Adrenal gland (tissue), 12 donors: ENCODE measurements around the gene MEIKIN. TPM values are rescaled to one million over a fixed set of nuclear protein-coding genes. Genes with fewer than 3 reads are reported as not detected.

Source experiments
- DNase-seq, 7 donors: peaks; one replicate each; pipeline ENCODE4 v3.0.0-alpha.2; 2019 to 2020
- H3K27ac ChIP-seq, 5 donors: fragments of 200-600 bp; sonication (generic) in 4 of 5; 1 replicate in 3 of 5; 2 replicates in 2 of 5; pipeline versions ENCODE4 v1.5.1 to v1.8.0; 2016 to 2020; ENCODE audit warnings: mild to moderate bottlenecking in 1 of 5
- H3K27me3 ChIP-seq: fragments of 200-600 bp; 2 replicates; pipeline ENCODE4 v1.8.0; 2021
- H3K36me3 ChIP-seq, 2 donors: fragments of 200-600 bp; replicated peaks in 1 of 2; 1 replicate in 1 of 2; 2 replicates in 1 of 2; pipeline versions ENCODE4 v1.5.1 to v1.8.0; 2018 to 2022
- H3K4me1 ChIP-seq, 2 donors: fragments of 200-600 bp; replicated peaks in 1 of 2; 1 replicate in 1 of 2; 2 replicates in 1 of 2; pipeline versions ENCODE4 v1.5.1 to v1.8.0; 2018 to 2021
- H3K4me3 ChIP-seq, 4 donors: fragments of 200-600 bp; sonication (generic) in 3 of 4; one replicate each; pipeline ENCODE4 v1.5.1; 2016 to 2018
- H3K9me3 ChIP-seq, 3 donors: fragments of 200-600 bp; sonication (generic) in 1 of 3; replicated peaks in 1 of 3; 1 replicate in 2 of 3; 2 replicates in 1 of 3; pipeline versions ENCODE4 v1.5.1 to v1.8.0; 2016 to 2021
- POLR2A ChIP-seq, 2 donors: fragments of 450-650 bp; IDR thresholded peaks; one replicate each; pipeline ENCODE4 v1.6.1; 2017; ENCODE audit warnings: antibody characterized with exemption in 2 of 2, mild to moderate bottlenecking in 2 of 2, moderate library complexity in 1 of 2
- WGBS, 4 donors: extraction: QIAGEN DNeasy Blood & Tissue Kit in 2 of 4; methylation state at CpG; one replicate each; pipeline versions ENCODE4 v1.1.5 to v1.1.7; 2013 to 2017; 5-methylcytosine and 5-hydroxymethylcytosine counted together
- intact Hi-C, 2 donors: fragments of 100-400 bp; cut with DNase I; formaldehyde crosslinking; loops; one replicate each; pipeline versions ENCODE4 v1.14.1 to v1.15.0; 2022 to 2023
- polyA plus RNA-seq, 3 donors: library from polyadenylated mRNA; stranded (reverse); fragments of 200-250 nt in 2 of 3; fragments of 350-450 nt in 1 of 3; fragmentation: Illumina TruSeq in 1 of 3; extraction: RNeasy Lipid Tissue Mini Kit (QIAGEN cat#74804) in 1 of 3; gene quantifications; one replicate each; pipeline ENCODE4 v1.2.3, GENCODE V29; 2013 to 2014
- total RNA-seq, 9 donors: library from RNA; depleted of rRNA in 4 of 9; stranded (reverse); fragments of >200 nt in 4 of 9; fragments of 120-200 nt in 1 of 9; fragmentation: NEBNext Ultra II Directional in 1 of 9; extraction: Animal tissue kit (Norgen Biotek cat#: 25700) in 1 of 9; gene quantifications; one replicate each; pipeline versions ENCODE4 v1.1.0 to v1.2.4, GENCODE V29; 2013 to 2023
- TF ChIP-seq, protein P1 (sequence below), 6 experiments: fragments of 450-650 bp in 4 of 6; fragments of 200-600 bp in 2 of 6; sonication (generic) in 1 of 6; IDR thresholded peaks; 1 replicate in 5 of 6; 2 replicates in 1 of 6; pipeline versions ENCODE4 v1.5.1 to v1.8.0; 2016 to 2021; ENCODE audit warnings: antibody characterized with exemption in 6 of 6, mild to moderate bottlenecking in 2 of 6, moderate library complexity in 1 of 6
- donor health status: healthy with polysubstance abuse.
- donor health status: Bipolar disorder and iron deficiency.
- donor health status: DM: yes; HTN: yes; CAD: no.
- donor health status: DM: no; HTN: no; CAD: no.
- donor health status: DM: no; HTN: no; CAD: no.
- donor health status: DM: yes; HTN: yes; CAD: no.

MEIKIN gene
- total and polyA plus RNA-seq, 12 donors, result 0.11 TPM; not detected in 11

GRCh38 chr5:131943916-131944315 is 1.5 kb downstream of the MEIKIN start:
- TF ChIP-seq POLR2A (IDR thresholded peaks at IDR 0.05), result no peak
- TF ChIP-seq, protein P1, sequence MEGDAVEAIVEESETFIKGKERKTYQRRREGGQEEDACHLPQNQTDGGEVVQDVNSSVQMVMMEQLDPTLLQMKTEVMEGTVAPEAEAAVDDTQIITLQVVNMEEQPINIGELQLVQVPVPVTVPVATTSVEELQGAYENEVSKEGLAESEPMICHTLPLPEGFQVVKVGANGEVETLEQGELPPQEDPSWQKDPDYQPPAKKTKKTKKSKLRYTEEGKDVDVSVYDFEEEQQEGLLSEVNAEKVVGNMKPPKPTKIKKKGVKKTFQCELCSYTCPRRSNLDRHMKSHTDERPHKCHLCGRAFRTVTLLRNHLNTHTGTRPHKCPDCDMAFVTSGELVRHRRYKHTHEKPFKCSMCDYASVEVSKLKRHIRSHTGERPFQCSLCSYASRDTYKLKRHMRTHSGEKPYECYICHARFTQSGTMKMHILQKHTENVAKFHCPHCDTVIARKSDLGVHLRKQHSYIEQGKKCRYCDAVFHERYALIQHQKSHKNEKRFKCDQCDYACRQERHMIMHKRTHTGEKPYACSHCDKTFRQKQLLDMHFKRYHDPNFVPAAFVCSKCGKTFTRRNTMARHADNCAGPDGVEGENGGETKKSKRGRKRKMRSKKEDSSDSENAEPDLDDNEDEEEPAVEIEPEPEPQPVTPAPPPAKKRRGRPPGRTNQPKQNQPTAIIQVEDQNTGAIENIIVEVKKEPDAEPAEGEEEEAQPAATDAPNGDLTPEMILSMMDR (IDR thresholded peaks at IDR 0.05), result no peak
- no peak for DNase-seq
- Histone ChIP-seq H3K4me1 (no peaks in the 10 kb centered on the region), H3K27me3 (no peaks in the 10 kb centered on the region), H3K4me3 (no peak overlapping the region), H3K36me3 (no peaks in the 10 kb centered on the region), H3K9me3 (no peaks in the 10 kb centered on the region), H3K27ac (no peak overlapping the region)
- intact Hi-C loops, result no loop called here
- 79 to 93% (median 86%) methylated on average over 2 of the region's 2 CpGs for WGBS, 4 donors

GRCh38 chr5:131942016-131942415 is 3.4 kb downstream of the MEIKIN start:
- TF ChIP-seq, protein P1 (IDR thresholded peaks at IDR 0.05), result no peak
- no peak for TF ChIP-seq POLR2A (IDR thresholded peaks at IDR 0.05)
- Histone ChIP-seq H3K27me3 (no peaks in the 10 kb centered on the region), H3K4me3 (no peak overlapping the region), H3K27ac (no peak overlapping the region), H3K4me1 (no peaks in the 10 kb centered on the region), H3K9me3 (no peaks in the 10 kb centered on the region), H3K36me3 (no peaks in the 10 kb centered on the region)
- intact Hi-C loops, result no loop called here
- no peak for DNase-seq

DNA sequence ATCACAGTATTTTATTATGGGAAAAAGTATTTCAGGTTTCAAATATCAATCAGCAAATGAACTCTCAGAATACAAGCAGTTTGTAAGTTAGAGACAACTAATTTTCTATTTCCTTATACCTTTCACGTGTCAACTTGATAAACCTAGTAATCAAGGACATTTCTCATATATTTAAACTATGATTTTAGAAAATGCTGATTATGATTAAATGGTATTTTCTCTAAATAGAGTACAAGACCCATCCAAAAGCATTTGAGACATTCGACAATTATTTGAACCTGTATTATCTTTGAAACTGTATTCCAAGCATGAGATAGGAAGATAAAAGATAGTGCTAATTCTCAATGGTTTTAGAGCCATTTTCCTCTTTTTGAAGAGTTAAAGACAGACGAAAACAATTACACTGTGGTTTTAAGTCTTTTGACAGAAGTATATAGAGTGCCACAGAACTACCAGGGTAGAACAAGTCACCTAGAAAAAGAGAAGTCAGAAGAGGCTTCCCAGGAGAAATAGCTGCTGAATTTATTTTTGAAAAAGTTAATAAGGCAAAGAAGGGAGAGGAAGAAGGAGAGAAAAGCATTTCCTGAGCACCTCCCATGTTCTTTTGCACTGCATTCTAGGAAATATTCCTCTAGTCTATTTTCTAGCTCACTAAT is 5.6 kb downstream of the MEIKIN start:
- no peak for DNase-seq
- no peaks in the 10 kb centered on the region for H3K27me3 ChIP-seq
- H3K4me3 ChIP-seq, result no peak overlapping the region
- no peaks in the 10 kb centered on the region for H3K9me3 ChIP-seq
- no peaks in the 10 kb centered on the region for H3K36me3 ChIP-seq
- WGBS, 4 donors, result 66 to 72% (median 70%) methylated on average over 3 of the region's 3 CpGs
- TF ChIP-seq, protein P1 (IDR thresholded peaks at IDR 0.05), result no peak
- no peak for TF ChIP-seq POLR2A (IDR thresholded peaks at IDR 0.05)
- no peaks in the 10 kb centered on the region for H3K4me1 ChIP-seq
- H3K27ac ChIP-seq, result no peak overlapping the region
- intact Hi-C loops, result no loop called here

DNA sequence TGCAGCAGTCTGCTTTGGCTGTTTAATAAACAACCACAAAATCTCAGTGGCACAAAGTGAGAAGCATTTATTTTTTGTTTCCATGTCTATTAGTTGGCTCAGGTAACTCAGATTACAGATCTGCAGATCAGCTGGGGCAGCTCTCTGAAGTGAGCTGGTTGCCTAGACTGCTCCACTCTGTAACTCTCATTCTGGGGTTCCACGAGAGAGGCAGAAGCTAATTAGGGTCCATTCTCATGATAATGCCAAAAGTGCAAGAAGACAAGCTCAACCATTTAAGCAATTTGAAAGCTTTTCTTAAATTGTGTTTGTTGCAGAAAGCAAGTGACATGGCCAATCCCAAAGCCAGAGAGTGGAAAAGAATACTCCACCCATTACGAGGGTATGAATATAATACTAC is 13.2 kb downstream of the MEIKIN start:
- 58 to 78% (median 71%) methylated on average over 2 of the region's 2 CpGs for WGBS, 4 donors
- H3K27me3 ChIP-seq, result no peaks in the 10 kb centered on the region
- H3K4me3 ChIP-seq, result no peak overlapping the region
- no peaks in the 10 kb centered on the region for H3K4me1 ChIP-seq
- TF ChIP-seq, protein P1 (IDR thresholded peaks at IDR 0.05), result no peak
- TF ChIP-seq POLR2A (IDR thresholded peaks at IDR 0.05), result no peak
- H3K27ac ChIP-seq, result no peak overlapping the region
- peaks cover 0 to 17% (median 0%) of the 10 kb centered on the region in 3 donors for H3K9me3 ChIP-seq
- intact Hi-C loops, result no loop called here
- H3K36me3 ChIP-seq, result no peaks in the 10 kb centered on the region
- no peak for DNase-seq
